HL-60 (cell line): ENCODE results near the gene EPS8.

ENCODE experiments used
- DNase-seq, 2 experiments: peaks; one replicate each; pipeline ENCODE4 v3.0.0-alpha.2; 2010 to 2020; ENCODE audit warnings: low read depth in 1 of 2, low spot score in 1 of 2
- H3K27ac ChIP-seq: fragments of 250-450 bp; sonication (Bioruptor Pico); replicated peaks from 2 replicates; pipeline ENCODE4 v1.5.1; 2020; ENCODE audit warnings: mild to moderate bottlenecking, moderate library complexity
- H3K27me3 ChIP-seq: fragments of 250-450 bp; sonication (Bioruptor Pico); 2 replicates; pipeline ENCODE4 v1.5.1; 2021; ENCODE audit warnings: mild to moderate bottlenecking, moderate library complexity; ENCODE audit not compliant: insufficient read depth, poor library complexity, severe bottlenecking
- H3K4me3 ChIP-seq: replicated peaks from 2 replicates; pipeline ENCODE4 v1.5.1; 2011; ENCODE audit warnings: mild to moderate bottlenecking, control low read depth, low read length; ENCODE audit not compliant: insufficient read depth
- GABPA ChIP-seq: IDR thresholded peaks from 2 replicates; pipeline ENCODE4 v1.6.1; 2012; ENCODE audit warnings: low read depth
- POLR2AphosphoS5 ChIP-seq: IDR thresholded peaks from 2 replicates; pipeline ENCODE4 v1.6.1; 2012; ENCODE audit warnings: low read depth
- SPI1 ChIP-seq: IDR thresholded peaks from 2 replicates; pipeline ENCODE4 v1.6.1; 2012; ENCODE audit warnings: low read depth, mild to moderate bottlenecking, borderline replicate concordance
- TF ChIP-seq, protein P1 (sequence below): IDR thresholded peaks from one replicate; pipeline ENCODE4 v1.5.1; 2011; ENCODE audit warnings: low read length, control low read depth, inconsistent platforms; ENCODE audit not compliant: insufficient read depth
- TF ChIP-seq, protein P2 (sequence below): IDR thresholded peaks from 2 replicates; pipeline ENCODE4 v1.6.1; 2012; ENCODE audit warnings: low read depth; ENCODE audit not compliant: insufficient replicate concordance

EPS8 gene

DNA sequence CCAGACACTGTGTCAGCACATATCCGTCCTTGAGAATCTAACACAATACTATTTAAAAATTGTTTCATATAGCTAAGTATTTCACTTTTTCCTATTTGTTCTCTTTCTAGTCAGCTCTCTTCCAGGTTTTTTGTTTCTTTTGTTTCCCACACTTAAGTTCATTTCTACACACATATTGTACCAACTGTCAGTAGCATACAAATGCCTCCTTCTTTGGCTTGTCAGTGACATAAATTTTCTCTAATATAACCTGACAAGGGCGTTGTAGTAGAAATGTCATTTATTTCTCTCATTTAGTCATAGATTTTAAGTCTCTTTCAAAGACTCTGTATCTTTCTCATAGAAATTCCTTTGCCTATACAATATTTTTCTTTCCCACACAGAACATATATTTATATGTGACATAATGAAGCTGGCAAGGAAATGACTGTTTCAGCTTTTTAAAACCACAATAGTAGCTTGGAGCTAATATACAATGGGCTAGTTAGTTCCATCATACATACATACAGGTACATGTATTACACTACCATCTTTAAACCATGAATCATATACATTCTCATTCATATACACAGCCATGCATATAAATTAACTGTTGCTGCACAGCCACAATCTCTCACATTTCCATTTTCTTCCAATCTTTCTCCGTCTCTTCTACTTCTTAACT lies 42.3 kb upstream of the EPS8 start:
- no peak for DNase-seq
- Histone ChIP-seq H3K27ac (no peak overlapping the region), H3K27me3 (peaks cover 4% of the 10 kb centered on the region), H3K4me3 (no peak overlapping the region)
- TF ChIP-seq, protein P1, sequence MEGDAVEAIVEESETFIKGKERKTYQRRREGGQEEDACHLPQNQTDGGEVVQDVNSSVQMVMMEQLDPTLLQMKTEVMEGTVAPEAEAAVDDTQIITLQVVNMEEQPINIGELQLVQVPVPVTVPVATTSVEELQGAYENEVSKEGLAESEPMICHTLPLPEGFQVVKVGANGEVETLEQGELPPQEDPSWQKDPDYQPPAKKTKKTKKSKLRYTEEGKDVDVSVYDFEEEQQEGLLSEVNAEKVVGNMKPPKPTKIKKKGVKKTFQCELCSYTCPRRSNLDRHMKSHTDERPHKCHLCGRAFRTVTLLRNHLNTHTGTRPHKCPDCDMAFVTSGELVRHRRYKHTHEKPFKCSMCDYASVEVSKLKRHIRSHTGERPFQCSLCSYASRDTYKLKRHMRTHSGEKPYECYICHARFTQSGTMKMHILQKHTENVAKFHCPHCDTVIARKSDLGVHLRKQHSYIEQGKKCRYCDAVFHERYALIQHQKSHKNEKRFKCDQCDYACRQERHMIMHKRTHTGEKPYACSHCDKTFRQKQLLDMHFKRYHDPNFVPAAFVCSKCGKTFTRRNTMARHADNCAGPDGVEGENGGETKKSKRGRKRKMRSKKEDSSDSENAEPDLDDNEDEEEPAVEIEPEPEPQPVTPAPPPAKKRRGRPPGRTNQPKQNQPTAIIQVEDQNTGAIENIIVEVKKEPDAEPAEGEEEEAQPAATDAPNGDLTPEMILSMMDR, result no peak
- TF ChIP-seq GABPA, result no peak

DNA sequence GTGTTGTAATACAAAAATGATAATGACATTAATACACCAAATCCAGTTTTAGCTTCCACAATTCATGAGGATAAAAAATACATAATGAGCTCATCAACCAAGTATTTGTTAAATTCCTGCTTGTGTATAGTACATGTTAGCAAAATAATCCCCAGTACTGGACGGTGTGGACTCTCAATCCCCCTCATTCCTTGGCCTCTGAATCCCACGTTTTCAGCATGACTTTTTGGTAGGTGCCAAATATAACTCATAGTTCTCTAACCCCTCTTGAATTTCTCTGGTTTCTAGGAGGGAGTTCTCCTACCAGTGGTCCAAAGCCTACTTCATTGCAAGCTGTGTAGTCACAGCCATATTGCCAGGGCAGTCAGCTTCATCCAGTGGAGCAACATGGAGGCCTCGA lies 41.4 kb upstream of the EPS8 start:
- Histone ChIP-seq H3K27ac (no peak overlapping the region), H3K27me3 (peaks cover 4% of the 10 kb centered on the region), H3K4me3 (no peak overlapping the region)
- TF ChIP-seq, protein P1, result no peak
- TF ChIP-seq POLR2AphosphoS5 (no peak), SPI1 (no peak), GABPA (no peak)
- TF ChIP-seq, protein P2, sequence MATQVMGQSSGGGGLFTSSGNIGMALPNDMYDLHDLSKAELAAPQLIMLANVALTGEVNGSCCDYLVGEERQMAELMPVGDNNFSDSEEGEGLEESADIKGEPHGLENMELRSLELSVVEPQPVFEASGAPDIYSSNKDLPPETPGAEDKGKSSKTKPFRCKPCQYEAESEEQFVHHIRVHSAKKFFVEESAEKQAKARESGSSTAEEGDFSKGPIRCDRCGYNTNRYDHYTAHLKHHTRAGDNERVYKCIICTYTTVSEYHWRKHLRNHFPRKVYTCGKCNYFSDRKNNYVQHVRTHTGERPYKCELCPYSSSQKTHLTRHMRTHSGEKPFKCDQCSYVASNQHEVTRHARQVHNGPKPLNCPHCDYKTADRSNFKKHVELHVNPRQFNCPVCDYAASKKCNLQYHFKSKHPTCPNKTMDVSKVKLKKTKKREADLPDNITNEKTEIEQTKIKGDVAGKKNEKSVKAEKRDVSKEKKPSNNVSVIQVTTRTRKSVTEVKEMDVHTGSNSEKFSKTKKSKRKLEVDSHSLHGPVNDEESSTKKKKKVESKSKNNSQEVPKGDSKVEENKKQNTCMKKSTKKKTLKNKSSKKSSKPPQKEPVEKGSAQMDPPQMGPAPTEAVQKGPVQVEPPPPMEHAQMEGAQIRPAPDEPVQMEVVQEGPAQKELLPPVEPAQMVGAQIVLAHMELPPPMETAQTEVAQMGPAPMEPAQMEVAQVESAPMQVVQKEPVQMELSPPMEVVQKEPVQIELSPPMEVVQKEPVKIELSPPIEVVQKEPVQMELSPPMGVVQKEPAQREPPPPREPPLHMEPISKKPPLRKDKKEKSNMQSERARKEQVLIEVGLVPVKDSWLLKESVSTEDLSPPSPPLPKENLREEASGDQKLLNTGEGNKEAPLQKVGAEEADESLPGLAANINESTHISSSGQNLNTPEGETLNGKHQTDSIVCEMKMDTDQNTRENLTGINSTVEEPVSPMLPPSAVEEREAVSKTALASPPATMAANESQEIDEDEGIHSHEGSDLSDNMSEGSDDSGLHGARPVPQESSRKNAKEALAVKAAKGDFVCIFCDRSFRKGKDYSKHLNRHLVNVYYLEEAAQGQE, result no peak
- DNase-seq, result no peak

DNA sequence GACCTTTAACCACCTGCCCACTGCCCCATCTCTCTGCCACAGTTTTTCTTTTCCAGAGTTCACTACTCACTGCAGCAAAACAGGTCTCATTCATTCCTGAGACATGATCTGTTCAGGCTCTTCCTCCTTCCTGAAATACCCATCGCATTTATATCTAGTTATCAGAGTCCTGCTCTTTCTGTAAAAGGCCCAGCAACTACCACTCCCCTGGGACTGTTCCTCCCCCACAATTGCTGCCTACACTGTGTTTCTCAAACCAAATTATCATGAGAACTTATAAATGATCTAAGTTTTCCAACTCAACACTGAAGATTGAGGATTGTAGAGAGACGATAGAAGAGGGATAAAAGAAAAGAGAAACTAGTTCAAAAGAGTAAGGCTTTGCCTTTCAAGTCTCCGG lies 40.8 kb upstream of the EPS8 start:
- no peak overlapping the region for H3K4me3 ChIP-seq
- H3K27me3 ChIP-seq, result peaks cover 4% of the 10 kb centered on the region
- no peak for DNase-seq
- TF ChIP-seq POLR2AphosphoS5 (no peak), SPI1 (no peak), GABPA (no peak)
- TF ChIP-seq, protein P2, result no peak
- TF ChIP-seq, protein P1, result no peak
- no peak overlapping the region for H3K27ac ChIP-seq

DNA sequence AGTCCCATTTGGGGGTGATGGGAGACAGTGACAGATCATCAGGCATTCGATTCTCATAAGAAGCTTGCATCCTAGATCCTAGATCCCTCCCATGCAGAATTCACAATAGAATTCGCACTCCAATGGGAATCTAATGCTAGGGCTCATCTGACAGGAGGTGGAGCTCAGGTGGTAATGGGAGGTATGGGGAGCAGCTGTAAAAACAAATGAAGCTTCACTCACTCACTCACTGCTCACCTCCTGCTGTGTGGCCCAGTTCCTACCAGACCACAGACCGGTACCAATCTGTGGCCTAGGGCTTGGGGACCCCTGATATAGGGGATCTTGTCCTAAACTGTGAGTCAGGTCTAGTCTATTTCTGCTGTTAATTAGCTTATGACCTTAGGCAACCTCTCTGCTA lies 40.1 kb upstream of the EPS8 start:
- Histone ChIP-seq H3K4me3 (no peak overlapping the region), H3K27me3 (peaks cover 4% of the 10 kb centered on the region), H3K27ac (no peak overlapping the region)
- TF ChIP-seq, protein P2, result no peak
- TF ChIP-seq, protein P1, result no peak
- TF ChIP-seq GABPA (no peak), POLR2AphosphoS5 (no peak), SPI1 (no peak)
- DNase-seq, result no peak
